C4-2B (cell line): Measurements from ENCODE around the gene ARF1.

Experiments
- ZFX ChIP-seq: fragments of 450-650 bp; IDR thresholded peaks from 2 replicates; pipeline ENCODE4 v1.6.1; 2017
- TF ChIP-seq, protein P1 (sequence below): fragments of 450-650 bp; conservative IDR thresholded peaks from 2 replicates; pipeline ENCODE4 v1.5.1; 2017; ENCODE audit warnings: mild to moderate bottlenecking

DNA sequence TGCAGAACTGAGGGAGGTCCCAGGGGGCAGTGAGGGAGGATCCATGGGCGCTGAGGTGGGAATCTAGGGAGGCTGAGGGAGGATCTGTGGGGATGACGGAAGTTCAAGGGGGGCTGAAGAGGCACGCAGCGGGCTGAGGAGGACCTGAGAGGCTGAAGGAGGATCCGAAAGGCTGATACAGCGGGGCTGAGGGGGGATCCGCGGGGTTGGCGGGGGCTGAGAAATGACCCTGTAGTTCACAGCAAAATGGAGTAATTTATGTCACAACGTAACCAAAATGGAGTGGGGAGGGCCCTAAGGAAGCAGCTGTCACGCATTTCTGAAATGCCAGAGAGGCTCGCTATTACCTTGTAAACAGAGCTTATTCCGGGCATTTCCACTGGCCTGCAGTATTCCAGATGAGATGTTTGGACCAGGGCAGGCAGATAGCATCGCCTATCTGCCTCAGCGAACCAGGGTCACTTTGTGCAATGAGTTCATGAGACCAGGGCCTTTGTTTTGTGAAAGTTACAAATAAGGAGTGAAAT is 27.5 kb downstream of the ARF1 start:
- TF ChIP-seq, protein P1, sequence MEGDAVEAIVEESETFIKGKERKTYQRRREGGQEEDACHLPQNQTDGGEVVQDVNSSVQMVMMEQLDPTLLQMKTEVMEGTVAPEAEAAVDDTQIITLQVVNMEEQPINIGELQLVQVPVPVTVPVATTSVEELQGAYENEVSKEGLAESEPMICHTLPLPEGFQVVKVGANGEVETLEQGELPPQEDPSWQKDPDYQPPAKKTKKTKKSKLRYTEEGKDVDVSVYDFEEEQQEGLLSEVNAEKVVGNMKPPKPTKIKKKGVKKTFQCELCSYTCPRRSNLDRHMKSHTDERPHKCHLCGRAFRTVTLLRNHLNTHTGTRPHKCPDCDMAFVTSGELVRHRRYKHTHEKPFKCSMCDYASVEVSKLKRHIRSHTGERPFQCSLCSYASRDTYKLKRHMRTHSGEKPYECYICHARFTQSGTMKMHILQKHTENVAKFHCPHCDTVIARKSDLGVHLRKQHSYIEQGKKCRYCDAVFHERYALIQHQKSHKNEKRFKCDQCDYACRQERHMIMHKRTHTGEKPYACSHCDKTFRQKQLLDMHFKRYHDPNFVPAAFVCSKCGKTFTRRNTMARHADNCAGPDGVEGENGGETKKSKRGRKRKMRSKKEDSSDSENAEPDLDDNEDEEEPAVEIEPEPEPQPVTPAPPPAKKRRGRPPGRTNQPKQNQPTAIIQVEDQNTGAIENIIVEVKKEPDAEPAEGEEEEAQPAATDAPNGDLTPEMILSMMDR, result no peak
- TF ChIP-seq ZFX, result no peak
